ENCODE data around the gene NUDT10. TPM values are rescaled to one million over a fixed set of nuclear protein-coding genes. Genes with fewer than 3 reads are reported as not detected.
"Not testable (repeated sequence)": the region's sequence is repeated elsewhere in the genome, so short reads cannot be mapped to it uniquely, and the experiment has no call there.

Gene NUDT10
- total RNA-seq, 1 experiment from 2014 or later: not detected

- DNase-seq (ENCODE audit: low read depth, low spot score): no peak
- BruUV-seq (replicated peaks): no TSS peak
- no peaks in the 10 kb centered on the region for H3K4me1 ChIP-seq (ENCODE audit: control insufficient read depth, insufficient read depth, low read length)
Observed at GRCh38 chrX:51316271-51316670, 16.4 kb upstream of the NUDT10 start.

GRCh38 chrX:51332943-51333785 lies 542 bp downstream of the NUDT10 start:
- H3K4me1 ChIP-seq (ENCODE audit: control insufficient read depth, insufficient read depth, low read length); in situ Hi-C loops (cut with HindIII; ENCODE audit: low pct_unique_long_range_greater_than_20kb, low sequenced_read_pairs); H3K27ac ChIP-seq (ENCODE audit: low read length); H3K9me3 ChIP-seq (ENCODE audit: control insufficient read depth, insufficient read depth, low read depth, low read length); DNase-seq (ENCODE audit: low read depth, low spot score); CTCF ChIA-PET; POLR2A ChIA-PET; intact Hi-C loops (cut with micrococcal nuclease; ENCODE audit: unreplicated experiment); H3K36me3 ChIP-seq (ENCODE audit: control insufficient read depth, insufficient read depth, low read length); H3K27me3 ChIP-seq (ENCODE audit: control insufficient read depth, insufficient read depth, low read length); BruUV-seq (replicated peaks): not testable (repeated sequence)
- peak overlapping the region; percentile 16 to 26; a peak in 3 of 4 replicates for H3K4me3 ChIP-seq (ENCODE audit: low read depth in 2 of 2, low read length in 2 of 2)
- ATAC-seq: peak; percentile 73

More at GRCh38 chrX:51316271-51316670, 16.4 kb upstream of the NUDT10 start:
- ATAC-seq: no peak
- Histone ChIP-seq H3K4me3 (ENCODE audit: low read depth in 2 of 2, low read length in 2 of 2) (no peak overlapping the region), H3K27me3 (ENCODE audit: control insufficient read depth, insufficient read depth, low read length) (no peaks in the 10 kb centered on the region), H3K36me3 (ENCODE audit: control insufficient read depth, insufficient read depth, low read length) (no peaks in the 10 kb centered on the region), H3K9me3 (ENCODE audit: control insufficient read depth, insufficient read depth, low read depth, low read length) (no peaks in the 10 kb centered on the region), H3K27ac (ENCODE audit: low read length) (no peak overlapping the region)
- CTCF ChIA-PET: no interaction called here
- POLR2A ChIA-PET: no interaction called here
- intact Hi-C loops (cut with micrococcal nuclease; ENCODE audit: unreplicated experiment) (no loop called here), in situ Hi-C loops (cut with HindIII; ENCODE audit: low pct_unique_long_range_greater_than_20kb, low sequenced_read_pairs) (no loop called here)
- TF ChIP-seq CTCF (IDR thresholded peaks at IDR 0.05): no peak
- TF ChIP-seq, protein P1, sequence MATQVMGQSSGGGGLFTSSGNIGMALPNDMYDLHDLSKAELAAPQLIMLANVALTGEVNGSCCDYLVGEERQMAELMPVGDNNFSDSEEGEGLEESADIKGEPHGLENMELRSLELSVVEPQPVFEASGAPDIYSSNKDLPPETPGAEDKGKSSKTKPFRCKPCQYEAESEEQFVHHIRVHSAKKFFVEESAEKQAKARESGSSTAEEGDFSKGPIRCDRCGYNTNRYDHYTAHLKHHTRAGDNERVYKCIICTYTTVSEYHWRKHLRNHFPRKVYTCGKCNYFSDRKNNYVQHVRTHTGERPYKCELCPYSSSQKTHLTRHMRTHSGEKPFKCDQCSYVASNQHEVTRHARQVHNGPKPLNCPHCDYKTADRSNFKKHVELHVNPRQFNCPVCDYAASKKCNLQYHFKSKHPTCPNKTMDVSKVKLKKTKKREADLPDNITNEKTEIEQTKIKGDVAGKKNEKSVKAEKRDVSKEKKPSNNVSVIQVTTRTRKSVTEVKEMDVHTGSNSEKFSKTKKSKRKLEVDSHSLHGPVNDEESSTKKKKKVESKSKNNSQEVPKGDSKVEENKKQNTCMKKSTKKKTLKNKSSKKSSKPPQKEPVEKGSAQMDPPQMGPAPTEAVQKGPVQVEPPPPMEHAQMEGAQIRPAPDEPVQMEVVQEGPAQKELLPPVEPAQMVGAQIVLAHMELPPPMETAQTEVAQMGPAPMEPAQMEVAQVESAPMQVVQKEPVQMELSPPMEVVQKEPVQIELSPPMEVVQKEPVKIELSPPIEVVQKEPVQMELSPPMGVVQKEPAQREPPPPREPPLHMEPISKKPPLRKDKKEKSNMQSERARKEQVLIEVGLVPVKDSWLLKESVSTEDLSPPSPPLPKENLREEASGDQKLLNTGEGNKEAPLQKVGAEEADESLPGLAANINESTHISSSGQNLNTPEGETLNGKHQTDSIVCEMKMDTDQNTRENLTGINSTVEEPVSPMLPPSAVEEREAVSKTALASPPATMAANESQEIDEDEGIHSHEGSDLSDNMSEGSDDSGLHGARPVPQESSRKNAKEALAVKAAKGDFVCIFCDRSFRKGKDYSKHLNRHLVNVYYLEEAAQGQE (IDR thresholded peaks at IDR 0.05; ENCODE audit: insufficient read depth in 1 of 2, low read depth in 2 of 2, low read length in 1 of 2): no peak
- no peak for TF ChIP-seq TCF7L2 (IDR thresholded peaks at IDR 0.05; ENCODE audit: low read depth, low read length)
- TF ChIP-seq POLR2AphosphoS5 (IDR thresholded peaks at IDR 0.05; ENCODE audit: low read depth, low read length): no peak
- no peak for TF ChIP-seq SIN3A (IDR thresholded peaks at IDR 0.05; ENCODE audit: borderline replicate concordance, insufficient read depth, low read depth, low read length)

DNA sequence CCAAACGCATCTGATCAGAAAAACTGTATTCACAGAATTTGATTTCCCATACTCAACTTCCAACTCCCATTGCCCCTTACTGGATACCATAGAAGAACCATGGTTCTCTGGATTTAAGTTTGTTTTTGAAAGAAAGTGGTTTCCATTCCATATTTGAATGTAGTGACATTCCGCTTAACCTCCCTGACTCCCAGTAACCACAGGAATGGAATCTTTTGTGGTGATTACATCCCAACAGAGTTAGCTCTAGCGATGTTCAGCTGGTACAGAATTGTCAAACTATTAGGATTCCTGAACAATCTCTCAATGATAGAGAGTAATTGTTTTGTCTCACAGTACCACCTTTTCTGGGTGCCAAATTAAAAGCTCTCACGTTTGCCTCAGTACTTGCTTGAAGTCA lies 1.7 kb downstream of the NUDT10 start:
- no peak overlapping the region for H3K4me3 ChIP-seq (ENCODE audit: low read depth in 2 of 2, low read length in 2 of 2)
- TF ChIP-seq SIN3A (IDR thresholded peaks at IDR 0.05; ENCODE audit: borderline replicate concordance, insufficient read depth, low read depth, low read length) (no peak), CTCF (IDR thresholded peaks at IDR 0.05) (no peak)
- TF ChIP-seq, protein P1 (IDR thresholded peaks at IDR 0.05; ENCODE audit: insufficient read depth in 1 of 2, low read depth in 2 of 2, low read length in 1 of 2): no peak
- no peaks in the 10 kb centered on the region for H3K4me1 ChIP-seq (ENCODE audit: control insufficient read depth, insufficient read depth, low read length)
- H3K9me3 ChIP-seq (ENCODE audit: control insufficient read depth, insufficient read depth, low read depth, low read length): no peaks in the 10 kb centered on the region
- H3K27ac ChIP-seq (ENCODE audit: low read length): no peak overlapping the region
- POLR2A ChIA-PET: no interaction called here
- H3K27me3 ChIP-seq (ENCODE audit: control insufficient read depth, insufficient read depth, low read length): no peaks in the 10 kb centered on the region
- ATAC-seq: no peak
- in situ Hi-C loops (cut with HindIII; ENCODE audit: low pct_unique_long_range_greater_than_20kb, low sequenced_read_pairs) (no loop called here), intact Hi-C loops (cut with micrococcal nuclease; ENCODE audit: unreplicated experiment) (no loop called here)
- no peaks in the 10 kb centered on the region for H3K36me3 ChIP-seq (ENCODE audit: control insufficient read depth, insufficient read depth, low read length)
- no peak for DNase-seq (ENCODE audit: low read depth, low spot score)
- no TSS peak for BruUV-seq (replicated peaks)
- CTCF ChIA-PET: no interaction called here
